WTC11 (cell line): ENCODE results near the gene ERP44.

ENCODE experiments used
- CREM ChIP-seq: sonication (generic); formaldehyde crosslinking; IDR thresholded peaks from 2 replicates; pipeline ENCODE4 v1.8.1; 2022; ENCODE audit warnings: mild to moderate bottlenecking, missing genetic modification reagents, moderate library complexity
- CTCF ChIP-seq: fragments of 200-600 bp; IDR thresholded peaks from 2 replicates; pipeline ENCODE4 v1.8.0; 2022; ENCODE audit warnings: antibody characterized with exemption
- GRHL2 ChIP-seq: fragments of 250-450 bp; sonication (Bioruptor Pico); IDR thresholded peaks from 2 replicates; pipeline ENCODE4 v1.8.0; 2022; ENCODE audit warnings: mild to moderate bottlenecking, moderate library complexity; ENCODE audit not compliant: insufficient replicate concordance, severe bottlenecking
- JAZF1 ChIP-seq: fragments of 250-450 bp; sonication (Bioruptor Pico); IDR thresholded peaks from 2 replicates; pipeline ENCODE4 v1.9.0; 2021; ENCODE audit warnings: moderate library complexity, mild to moderate bottlenecking, inconsistent platforms
- JUN ChIP-seq: sonication (generic); formaldehyde crosslinking; IDR thresholded peaks from 2 replicates; pipeline ENCODE4 v1.8.0; 2023; ENCODE audit warnings: mild to moderate bottlenecking, missing genetic modification reagents
- KAT7 ChIP-seq: sonication (generic); formaldehyde crosslinking; IDR thresholded peaks from 2 replicates; pipeline ENCODE4 v1.8.1; 2023; ENCODE audit warnings: missing genetic modification reagents, mild to moderate bottlenecking, borderline replicate concordance
- MAX ChIP-seq: sonication (generic); formaldehyde crosslinking; IDR thresholded peaks from 2 replicates; pipeline ENCODE4 v1.8.0; 2022; ENCODE audit warnings: mild to moderate bottlenecking, missing genetic modification reagents
- MLX ChIP-seq: sonication (generic); formaldehyde crosslinking; IDR thresholded peaks from 2 replicates; pipeline ENCODE4 v1.8.1; 2023; ENCODE audit warnings: mild to moderate bottlenecking, missing genetic modification reagents, moderate library complexity
- NFYB ChIP-seq: sonication (generic); formaldehyde crosslinking; conservative IDR thresholded peaks from 2 replicates; pipeline ENCODE4 v1.8.0; 2022; ENCODE audit warnings: low read depth, missing genetic modification reagents
- ZBTB43 ChIP-seq: sonication (generic); formaldehyde crosslinking; IDR thresholded peaks from 2 replicates; pipeline ENCODE4 v1.8.1; 2023; ENCODE audit warnings: mild to moderate bottlenecking, missing genetic modification reagents
- ZNF219 ChIP-seq: sonication (generic); formaldehyde crosslinking; IDR thresholded peaks from 2 replicates; pipeline ENCODE4 v1.8.0; 2023; ENCODE audit warnings: missing genetic modification reagents, mild to moderate bottlenecking, borderline replicate concordance

- TF ChIP-seq NFYB (no peak), CTCF (no peak), ZBTB43 (CRISPR knock-in tag) (no peak), KAT7 (CRISPR knock-in tag) (no peak), ZNF219 (CRISPR knock-in tag) (no peak), JUN (no peak), MAX (no peak), JAZF1 (CRISPR knock-in tag) (no peak), MLX (CRISPR knock-in tag) (no peak), GRHL2 (CRISPR knock-in tag) (no peak), CREM (CRISPR knock-in tag) (no peak)
These were observed 112.2 kb downstream of the ERP44 start for GRCh38 chr9:99986642-99987041.
